Breast epithelium (tissue), 4 donors: ENCODE data around the gene UNC79. TPM values are rescaled to one million over a fixed set of nuclear protein-coding genes. Genes with fewer than 3 reads are reported as not detected.

ENCODE experiments used
- DNase-seq, 2 donors: peaks; one replicate each; pipeline ENCODE4 v3.0.0-alpha.2; 2019; ENCODE audit warnings: low spot score in 2 of 2
- H3K27ac ChIP-seq, 2 donors: fragments of 200-600 bp; sonication (generic) in 1 of 2; one replicate each; pipeline ENCODE4 v1.5.1; 2016 to 2019; ENCODE audit warnings: mild to moderate bottlenecking in 1 of 2
- H3K27me3 ChIP-seq, 2 donors: fragments of 200-600 bp; sonication (generic) in 1 of 2; one replicate each; pipeline versions ENCODE4 v1.5.1 to v1.6.0; 2017 to 2019; ENCODE audit warnings: control low read depth in 1 of 2, mild to moderate bottlenecking in 1 of 2
- H3K36me3 ChIP-seq: fragments of 200-600 bp; one replicate; pipeline ENCODE4 v1.5.1; 2019
- H3K4me1 ChIP-seq, 2 donors: fragments of 200-600 bp; sonication (generic); one replicate each; pipeline ENCODE4 v1.5.1; 2016 to 2019; ENCODE audit warnings: control low read depth in 1 of 2
- H3K4me3 ChIP-seq, 3 donors: fragments of 200-600 bp; sonication (generic); 1 replicate in 2 of 3; 2 replicates in 1 of 3; pipeline ENCODE4 v1.5.1; 2016 to 2019; ENCODE audit warnings: mild to moderate bottlenecking in 3 of 3, moderate library complexity in 2 of 3
- H3K9me3 ChIP-seq, 2 donors: fragments of 200-600 bp; sonication (generic) in 1 of 2; one replicate each; pipeline ENCODE4 v1.5.1; 2016 to 2019; ENCODE audit warnings: control low read depth in 1 of 2
- CTCF ChIP-seq, 3 donors: fragments of 450-650 bp; IDR thresholded peaks; one replicate each; pipeline ENCODE4 v1.5.1; 2016 to 2017; ENCODE audit warnings: antibody characterized with exemption in 3 of 3, mild to moderate bottlenecking in 3 of 3, moderate library complexity in 3 of 3
- POLR2A ChIP-seq: fragments of 450-650 bp; IDR thresholded peaks from one replicate; pipeline ENCODE4 v1.6.1; 2016; ENCODE audit warnings: antibody characterized with exemption, mild to moderate bottlenecking, moderate library complexity
- POLR2AphosphoS5 ChIP-seq, 3 donors: sonication (generic); formaldehyde crosslinking; IDR thresholded peaks; one replicate each; pipeline ENCODE4 v1.6.1; 2017; ENCODE audit warnings: antibody characterized with exemption in 3 of 3
- intact Hi-C: fragments of 100-400 bp; cut with DNase I; formaldehyde crosslinking; loops from one replicate; pipeline ENCODE4 v1.15.1; 2023; ENCODE audit warnings: low total_unique reads
- total RNA-seq, 3 donors: library from RNA; depleted of rRNA; stranded (reverse); fragments of >200 nt; gene quantifications; one replicate each; pipeline ENCODE4 v1.1.0, GENCODE V29; 2016

Gene UNC79
- total RNA-seq, 3 donors from 2014 or later: 0.29 to 0.32 TPM; not detected in 1

- no peak for DNase-seq
- Histone ChIP-seq H3K9me3 (no peaks in the 10 kb centered on the region), H3K4me3 (no peak overlapping the region), H3K27me3 (no peaks in the 10 kb centered on the region), H3K27ac (no peak overlapping the region), H3K4me1 (no peaks in the 10 kb centered on the region), H3K36me3 (no peaks in the 10 kb centered on the region)
- TF ChIP-seq POLR2A: no peak
- intact Hi-C loops: no loop called here
Observed at GRCh38 chr14:93748208-93749075, 317.7 kb downstream of the UNC79 start.

GRCh38 chr14:93749076-93749420, 318.3 kb downstream of the UNC79 start:
- Histone ChIP-seq H3K27me3 (no peaks in the 10 kb centered on the region), H3K27ac (no peak overlapping the region), H3K4me1 (no peaks in the 10 kb centered on the region), H3K9me3 (no peaks in the 10 kb centered on the region), H3K4me3 (no peak overlapping the region), H3K36me3 (no peaks in the 10 kb centered on the region)
- no peak for DNase-seq
- TF ChIP-seq CTCF (IDR thresholded peaks at IDR 0.05) (no peak), POLR2AphosphoS5 (IDR thresholded peaks at IDR 0.05) (no peak), POLR2A (no peak)
- intact Hi-C loops: no loop called here

GRCh38 chr14:93751946-93752655, 321.4 kb downstream of the UNC79 start:
- Histone ChIP-seq H3K36me3 (no peaks in the 10 kb centered on the region), H3K9me3 (no peaks in the 10 kb centered on the region), H3K4me1 (no peaks in the 10 kb centered on the region), H3K27me3 (no peaks in the 10 kb centered on the region), H3K4me3 (no peak overlapping the region), H3K27ac (peak overlapping the region in 1 of 2 donors; percentile 21)
- no peak for TF ChIP-seq POLR2AphosphoS5 (IDR thresholded peaks at IDR 0.05)
- DNase-seq: no peak
- intact Hi-C loops: no loop called here

- no peaks in the 10 kb centered on the region for H3K9me3 ChIP-seq
- H3K27ac ChIP-seq: peak overlapping the region; percentile 26 to 38
- no peaks in the 10 kb centered on the region for H3K27me3 ChIP-seq
- intact Hi-C loops: no loop called here
- no peak overlapping the region for H3K4me3 ChIP-seq
- DNase-seq: peak in 1 of 2 donors; percentile 61
- no peaks in the 10 kb centered on the region for H3K4me1 ChIP-seq
- no peak for TF ChIP-seq POLR2AphosphoS5 (IDR thresholded peaks at IDR 0.05)
- TF ChIP-seq POLR2A: no peak
- TF ChIP-seq CTCF (IDR thresholded peaks at IDR 0.05): no peak
- H3K36me3 ChIP-seq: no peaks in the 10 kb centered on the region
Observed at GRCh38 chr14:93752980-93753561, 322.3 kb downstream of the UNC79 start.

GRCh38 chr14:93753647-93754046, 322.9 kb downstream of the UNC79 start:
- no peak for DNase-seq
- H3K27ac ChIP-seq: peak overlapping the region; percentile 25 to 38
- H3K36me3 ChIP-seq: no peaks in the 10 kb centered on the region
- no peak overlapping the region for H3K4me3 ChIP-seq
- H3K4me1 ChIP-seq: no peaks in the 10 kb centered on the region
- TF ChIP-seq POLR2AphosphoS5 (IDR thresholded peaks at IDR 0.05): no peak
- no peaks in the 10 kb centered on the region for H3K9me3 ChIP-seq
- no peaks in the 10 kb centered on the region for H3K27me3 ChIP-seq
- intact Hi-C loops: no loop called here

GRCh38 chr14:93757206-93757605, 326.5 kb downstream of the UNC79 start:
- Histone ChIP-seq H3K4me1 (no peaks in the 10 kb centered on the region), H3K27ac (no peak overlapping the region), H3K4me3 (no peak overlapping the region), H3K36me3 (no peaks in the 10 kb centered on the region), H3K27me3 (no peaks in the 10 kb centered on the region), H3K9me3 (no peaks in the 10 kb centered on the region)
- intact Hi-C loops: no loop called here
- DNase-seq: no peak
- TF ChIP-seq POLR2A: no peak
- TF ChIP-seq CTCF (IDR thresholded peaks at IDR 0.05): no peak
- TF ChIP-seq POLR2AphosphoS5 (IDR thresholded peaks at IDR 0.05): no peak

Other genes with a start within 250 kb of the UNC79 start
- gene MOAP1, start 246.0 kb upstream of the UNC79 start, total RNA-seq: 10 to 100 TPM; 29.0 to 35.9 (median 31.1) TPM
- 10 to 100 TPM; 10.8 to 14.9 (median 11.4) TPM for gene LYSET, start 245.6 kb upstream of the UNC79 start, total RNA-seq
- gene GON7, start 223.9 kb upstream of the UNC79 start, total RNA-seq: 10 to 100 TPM in 2 of 3 donors, 1 to 10 TPM in 1; 8.5 to 12.1 (median 11.1) TPM
- gene UBR7, start 223.7 kb upstream of the UNC79 start, total RNA-seq: 10 to 100 TPM; 21.0 to 34.7 (median 31.0) TPM
- 10 to 100 TPM; 19.7 to 32.8 (median 26.5) TPM for gene BTBD7, start 97.9 kb upstream of the UNC79 start, total RNA-seq
- gene COX8C, start 83.8 kb upstream of the UNC79 start, total RNA-seq: not detected